GM19452 (cell line): ENCODE results near the gene COA6.
"Not testable (repeated sequence)": the region's sequence is repeated elsewhere in the genome, so short reads cannot be mapped to it uniquely, and the experiment has no call there.

Source experiments
- ATAC-seq: cut with Tn5 transposase; IDR thresholded peaks from one replicate; pipeline ENCODE4 v1.9.1; 2021; ENCODE audit not compliant: unreplicated experiment

COA6 gene

DNA sequence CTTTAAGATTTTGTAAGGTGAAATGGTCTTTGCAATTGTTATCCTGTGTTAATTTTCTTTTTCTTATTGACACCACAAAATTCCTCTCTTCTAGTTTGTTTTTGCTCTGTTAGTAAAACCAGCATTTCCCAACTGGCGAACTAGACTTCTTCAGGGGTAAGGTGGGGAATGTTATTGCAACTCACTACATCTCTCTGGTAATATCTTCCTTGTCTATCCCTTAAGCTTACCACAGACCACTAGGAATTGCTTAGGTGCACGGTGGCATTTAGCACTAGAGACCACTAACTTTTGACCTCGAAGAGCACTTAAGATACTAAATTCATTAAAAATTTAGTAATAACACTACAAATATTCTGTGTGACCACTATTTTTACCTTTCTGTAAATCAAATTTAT is 4.2 kb upstream of the COA6 start:
- ATAC-seq, result no peak

DNA sequence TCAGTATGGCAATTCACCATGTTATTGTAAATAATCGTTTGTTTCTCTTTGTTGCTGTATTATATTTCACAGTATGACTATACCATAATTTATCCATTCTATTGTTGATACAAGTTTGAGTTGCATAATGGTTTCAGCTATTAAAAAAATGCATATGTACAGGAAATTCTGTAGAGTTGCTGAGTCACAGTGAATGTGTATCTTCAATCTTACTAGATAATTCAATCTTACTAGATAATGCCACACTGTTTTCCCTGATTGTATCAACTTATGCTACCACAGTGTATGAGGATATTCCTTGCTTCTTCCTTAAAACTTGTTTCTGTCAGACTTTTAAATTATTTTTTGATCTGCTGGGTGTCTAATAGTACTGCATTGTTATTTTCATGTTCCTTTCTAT is 3.5 kb upstream of the COA6 start:
- no peak for ATAC-seq

DNA sequence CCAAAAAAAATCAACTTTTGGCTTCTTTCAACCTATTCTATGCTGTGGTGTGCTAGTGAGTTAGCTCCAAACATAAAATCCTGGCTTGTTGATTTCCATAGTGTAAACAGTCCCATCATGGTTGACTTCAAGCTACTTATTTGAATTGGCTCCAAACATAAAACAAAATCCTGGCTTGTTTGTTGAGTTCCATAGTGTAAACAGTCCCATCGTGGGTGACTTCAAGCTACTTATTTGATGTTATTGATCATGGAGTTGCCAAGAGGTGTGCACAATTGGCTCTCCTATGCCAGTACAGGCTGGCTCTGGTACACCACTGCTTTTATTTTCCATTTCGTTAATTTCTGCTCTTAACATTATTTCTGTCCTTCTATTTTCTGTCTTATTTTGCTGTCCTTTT is 1.8 kb upstream of the COA6 start:
- ATAC-seq, result no peak

DNA sequence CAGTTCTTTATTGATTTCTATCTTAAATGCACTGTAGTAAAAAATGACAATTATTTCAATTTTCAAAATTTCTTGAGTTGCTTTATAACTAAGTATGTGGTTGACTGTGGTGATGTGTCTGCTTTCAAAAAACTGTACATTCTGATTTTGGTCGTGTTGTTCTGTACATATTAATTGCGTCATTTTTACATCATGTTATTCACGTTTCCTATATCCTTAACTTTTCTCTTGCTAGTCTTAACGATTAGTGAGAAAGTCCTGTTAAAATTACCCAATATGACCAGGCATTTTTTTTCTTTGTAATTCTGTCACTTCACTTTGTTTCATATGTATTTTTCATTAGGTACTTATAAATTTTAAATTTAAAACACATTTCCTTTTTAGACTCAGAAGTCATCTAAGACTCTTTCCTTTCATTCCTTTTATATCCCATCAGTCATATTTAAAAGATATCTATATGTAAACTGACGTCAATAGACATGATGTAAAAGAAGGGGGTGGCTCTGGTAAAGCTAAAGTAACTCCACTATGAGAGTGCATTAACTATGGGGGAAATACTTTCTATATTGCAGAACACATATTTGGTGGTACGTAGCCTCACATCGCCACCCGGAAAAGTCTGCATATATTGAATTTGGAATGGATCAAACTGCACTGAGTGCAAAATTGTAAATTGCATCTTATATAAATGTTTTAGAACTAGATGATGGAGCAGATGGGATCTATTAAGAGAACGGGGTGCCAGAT is 1.1 kb upstream of the COA6 start:
- ATAC-seq, result no peak

DNA sequence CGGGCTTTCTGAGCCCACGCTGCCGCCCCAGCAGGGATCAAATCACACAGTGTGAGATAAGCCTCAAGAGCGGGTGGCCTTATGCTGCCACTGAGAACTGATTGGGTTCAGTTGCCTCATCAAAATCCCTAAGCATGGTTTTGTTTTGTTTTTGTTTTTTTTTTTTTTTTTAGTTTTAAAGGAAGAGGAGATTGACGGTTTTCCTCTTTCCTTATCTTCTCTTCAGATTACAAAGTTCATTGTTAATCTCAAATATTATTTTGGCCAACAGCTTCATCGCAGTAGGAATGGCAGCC is 651 bp downstream of the COA6 start:
- ATAC-seq, result peak; percentile 6

DNA sequence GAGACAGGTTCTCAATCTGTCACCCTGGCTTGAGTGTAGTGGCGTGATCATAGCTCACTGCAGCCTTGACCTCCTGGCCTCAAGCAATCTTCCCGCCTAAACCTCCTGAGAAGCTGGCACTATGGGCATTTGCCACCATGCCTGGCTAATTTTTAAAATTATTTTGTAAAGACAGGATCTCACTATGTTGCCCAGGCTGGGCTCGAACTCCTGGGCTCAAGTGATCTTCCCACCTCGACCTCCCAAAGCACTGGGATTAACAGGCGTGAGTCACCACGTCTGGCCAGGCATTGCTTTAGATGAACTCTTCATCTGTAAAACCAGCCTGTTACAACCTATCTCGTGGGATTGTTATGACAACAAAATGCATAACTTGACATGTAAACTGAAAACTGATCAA is 2.4 kb downstream of the COA6 start:
- no peak for ATAC-seq

DNA sequence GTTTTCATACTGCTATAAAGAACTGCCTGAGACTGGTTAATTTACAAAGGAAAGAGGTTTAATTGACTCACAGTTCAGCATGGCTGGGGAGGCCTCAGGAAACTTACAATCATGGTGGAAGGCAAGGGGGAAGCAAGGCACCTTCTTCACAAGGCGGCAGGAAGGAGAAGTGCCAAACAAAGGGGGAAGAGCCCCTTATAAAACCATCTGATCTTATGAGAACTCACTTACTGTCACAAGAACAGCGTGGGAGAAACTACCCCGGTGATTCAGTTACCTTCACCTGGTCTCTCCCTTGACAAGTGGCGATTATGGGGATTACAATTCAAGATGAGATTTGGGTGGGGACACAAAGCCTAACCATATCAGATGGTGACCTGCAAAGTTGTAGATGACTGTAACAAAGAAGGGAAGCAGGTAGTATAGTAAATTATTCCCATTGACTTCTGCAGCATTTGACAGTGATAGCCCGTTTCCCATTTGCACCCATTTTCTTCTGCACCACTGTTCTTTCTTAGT is 6.4 kb downstream of the COA6 start:
- not testable (repeated sequence) for ATAC-seq

DNA sequence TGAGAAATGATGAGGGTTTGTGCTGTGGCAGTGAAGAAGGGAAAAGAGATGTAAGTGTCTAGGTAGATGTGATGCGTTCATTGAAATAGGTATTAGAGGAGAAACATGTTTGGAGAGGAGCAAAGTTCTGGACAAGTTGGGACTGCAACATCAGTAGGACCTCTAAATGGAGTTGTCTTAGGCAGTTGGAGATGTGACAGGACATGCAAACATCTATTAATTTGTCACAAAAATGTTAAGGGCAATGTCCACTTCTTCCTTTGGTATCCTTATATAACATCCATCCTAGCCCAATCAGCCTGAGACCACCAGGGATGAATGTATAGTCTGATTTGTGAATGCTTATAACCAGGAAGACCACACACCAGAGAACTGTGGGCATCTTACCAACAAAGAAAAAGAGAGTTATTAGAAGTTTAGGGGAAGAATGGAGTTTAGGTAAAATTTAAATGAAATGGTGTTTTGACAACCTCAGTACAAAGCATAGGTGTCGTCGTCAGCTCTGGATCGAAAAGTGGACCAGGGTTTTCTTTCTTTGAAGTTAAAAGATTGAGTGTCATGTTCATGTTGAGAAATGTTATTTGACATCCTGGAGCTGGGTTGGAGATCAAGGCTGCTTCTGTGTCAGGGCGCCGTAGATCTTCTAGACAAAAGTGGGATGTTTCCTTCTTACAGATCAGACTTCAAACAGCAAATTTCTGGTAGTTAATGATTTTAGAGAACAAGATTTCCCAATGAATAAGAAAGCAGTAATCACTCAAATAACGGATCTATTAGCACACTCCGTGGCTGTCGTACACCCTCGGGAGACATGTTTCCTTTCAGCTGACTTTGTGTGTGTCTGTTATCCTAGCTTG is 8.7 kb downstream of the COA6 start:
- ATAC-seq, result no peak

DNA sequence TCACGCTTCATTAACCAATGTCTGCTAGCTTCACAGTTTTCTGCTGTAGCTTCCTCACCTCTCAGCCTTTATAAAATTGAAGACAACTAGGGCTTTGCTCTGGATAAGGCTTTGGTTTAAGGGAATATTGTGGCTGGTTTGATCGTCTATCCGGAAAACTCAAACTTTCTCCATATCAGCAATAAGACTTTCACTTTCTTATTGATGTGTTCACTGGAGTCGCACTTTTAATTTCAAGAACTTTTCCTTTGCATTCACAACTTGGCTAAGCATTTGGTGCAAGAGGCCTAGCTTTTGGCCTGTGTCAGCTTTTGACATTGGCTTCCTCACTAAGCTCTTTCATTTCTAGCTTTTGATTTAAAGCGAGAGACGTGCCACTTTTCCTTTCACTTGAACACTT is 12.9 kb downstream of the COA6 start:
- no peak for ATAC-seq

DNA sequence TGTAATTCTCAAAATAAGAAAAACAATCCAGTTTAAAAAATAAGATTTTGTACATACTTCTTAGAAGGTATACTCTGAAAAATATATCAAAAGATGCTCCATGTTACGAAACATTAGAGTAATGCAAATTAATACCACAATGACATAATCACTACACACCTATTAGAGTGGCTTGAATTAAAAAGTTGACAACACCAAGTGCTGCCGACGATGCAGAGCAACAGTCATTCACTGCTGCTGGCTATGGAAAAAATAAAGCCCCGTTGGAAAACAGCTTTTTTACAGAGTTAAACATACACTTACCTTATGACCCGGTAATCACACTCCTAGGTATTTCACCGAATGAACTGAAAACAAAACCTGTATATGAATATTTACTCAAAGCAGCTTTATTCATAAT is 14.8 kb downstream of the COA6 start:
- ATAC-seq, result no peak

DNA sequence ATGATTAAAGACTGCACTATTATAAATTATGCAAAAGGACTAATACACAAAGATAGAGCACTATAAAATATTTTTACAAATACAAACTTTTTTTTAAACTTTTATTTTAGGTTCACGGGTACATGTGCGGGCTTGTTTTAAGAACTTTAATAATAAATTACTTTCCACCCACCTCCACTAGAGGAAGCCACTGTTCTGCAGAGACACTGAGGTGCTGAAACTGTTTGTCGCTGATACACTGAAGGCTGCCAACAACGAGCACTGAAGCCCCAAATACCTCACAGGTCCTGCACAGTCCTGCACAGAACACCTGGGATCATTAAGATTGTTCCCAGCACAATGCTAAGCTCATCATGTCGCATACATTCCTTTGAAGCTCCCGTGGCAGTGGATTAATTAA is 19.9 kb downstream of the COA6 start:
- ATAC-seq, result no peak

DNA sequence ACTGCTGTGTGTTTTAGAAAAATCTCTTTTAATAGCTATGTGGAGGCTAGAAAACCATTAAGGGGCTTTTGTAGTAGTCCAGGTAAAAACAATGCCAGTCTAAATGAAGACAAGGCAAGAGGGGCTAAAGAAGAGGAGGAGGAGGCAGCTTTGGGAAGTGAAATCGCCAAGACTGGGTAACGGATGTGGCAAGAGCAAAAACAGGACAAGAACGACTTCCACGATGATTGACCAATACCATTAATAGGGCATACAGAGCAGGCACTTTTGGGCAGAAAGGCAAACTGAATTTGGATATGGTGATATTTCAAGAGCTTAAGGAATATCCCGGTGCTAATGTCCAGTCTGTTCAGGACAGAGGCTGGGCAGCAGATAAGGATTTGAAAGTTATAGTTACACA is 22.0 kb downstream of the COA6 start:
- no peak for ATAC-seq

DNA sequence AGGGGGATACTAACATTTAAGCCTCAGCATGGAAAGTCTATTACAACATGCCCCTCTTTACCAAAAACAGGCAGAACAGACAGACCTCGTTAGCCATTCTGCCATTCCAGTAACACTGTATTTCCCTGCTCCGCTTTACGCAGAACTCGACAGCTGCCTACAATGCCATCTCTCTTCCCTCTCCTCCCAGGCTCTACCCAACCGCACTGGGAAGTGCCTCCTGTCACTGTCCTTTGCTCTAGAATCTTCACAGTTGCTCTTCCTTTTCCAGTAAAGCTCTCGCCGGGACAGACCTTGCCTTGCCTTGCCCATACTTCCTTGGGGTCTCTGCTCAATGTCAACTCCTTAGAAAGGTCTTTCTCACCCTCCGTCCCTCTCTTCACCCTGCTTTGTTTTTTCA is 22.8 kb downstream of the COA6 start:
- ATAC-seq, result no peak

DNA sequence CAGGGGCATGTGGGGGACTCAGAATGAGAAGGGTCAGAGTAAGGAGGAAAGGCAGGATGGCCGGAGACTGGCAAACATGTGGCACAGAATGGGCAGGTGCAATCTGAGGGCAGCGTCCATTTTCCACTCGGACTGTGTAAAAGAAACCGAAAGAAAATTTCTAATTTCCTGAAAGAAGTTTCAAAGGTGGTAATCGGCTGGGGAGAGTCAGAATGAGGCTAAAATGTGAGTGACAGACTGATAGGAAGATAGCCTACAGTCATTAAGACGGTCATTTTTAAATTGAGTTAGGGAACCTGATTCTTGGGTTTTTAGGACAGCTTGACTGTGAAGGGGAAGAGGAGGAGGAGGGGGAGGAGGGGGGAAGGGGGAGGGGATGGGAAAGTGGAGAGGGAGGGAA is 23.6 kb downstream of the COA6 start:
- ATAC-seq, result no peak

DNA sequence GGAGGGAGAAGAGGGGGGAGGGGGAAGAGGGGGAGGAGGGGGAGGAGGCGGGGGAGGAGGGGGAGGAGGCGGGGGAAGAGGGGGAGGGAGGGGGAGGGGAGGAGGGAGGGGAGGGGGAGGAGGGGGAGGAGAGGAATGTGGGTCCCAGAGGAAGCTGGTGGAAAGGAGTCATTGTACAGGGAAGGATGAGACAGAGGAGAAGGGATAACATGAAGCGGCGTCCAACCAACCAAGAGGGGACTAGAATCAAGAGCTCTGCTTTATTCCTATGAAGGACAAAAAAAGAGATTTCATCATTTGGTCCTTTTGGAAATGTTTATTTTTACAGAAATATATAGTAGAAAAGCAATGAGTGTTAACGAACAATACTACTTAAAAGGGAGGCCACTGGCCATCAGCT is 24.5 kb downstream of the COA6 start:
- ATAC-seq, result no peak

DNA sequence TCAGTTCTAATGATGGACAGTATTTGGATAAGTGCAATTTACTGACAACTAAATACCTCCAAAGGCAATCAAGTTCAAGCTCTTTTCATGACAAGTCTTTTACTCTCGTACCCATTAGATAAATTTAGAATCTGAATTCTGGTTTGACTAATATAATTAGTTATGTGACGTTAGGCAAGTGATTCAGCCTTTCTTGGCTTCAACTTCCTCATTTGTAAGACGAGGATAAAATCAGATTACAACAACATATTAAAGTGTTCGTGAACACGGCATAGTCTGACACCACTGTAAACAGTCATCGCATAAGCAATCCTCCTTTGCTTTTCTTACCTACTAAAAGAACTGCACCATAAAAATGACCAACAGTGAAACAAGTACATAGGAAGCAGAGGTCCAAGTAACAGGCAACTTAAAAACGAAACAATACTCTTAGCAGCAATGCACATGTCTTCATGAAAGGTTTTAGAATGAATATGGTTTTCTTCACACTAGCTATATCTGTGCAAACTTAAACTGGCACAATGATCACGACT is 25.7 kb downstream of the COA6 start:
- peak; percentile 59 for ATAC-seq

DNA sequence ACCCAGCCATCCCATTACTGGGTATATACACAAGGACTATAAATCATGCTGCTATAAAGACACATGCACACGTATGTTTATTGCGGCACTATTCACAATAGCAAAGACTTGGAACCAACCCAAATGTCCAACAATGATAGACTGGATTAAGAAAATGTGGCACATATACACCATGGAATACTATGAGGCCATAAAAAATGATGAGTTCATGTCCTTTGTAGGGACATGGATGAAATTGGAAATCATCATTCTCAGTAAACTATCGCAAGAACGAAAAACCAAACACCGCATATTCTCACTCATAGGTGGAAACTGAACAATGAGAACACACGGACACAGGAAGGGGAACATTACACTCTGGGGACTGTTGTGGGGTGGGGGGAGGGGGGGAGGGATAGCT is 26.3 kb downstream of the COA6 start:
- not testable (repeated sequence) for ATAC-seq

DNA sequence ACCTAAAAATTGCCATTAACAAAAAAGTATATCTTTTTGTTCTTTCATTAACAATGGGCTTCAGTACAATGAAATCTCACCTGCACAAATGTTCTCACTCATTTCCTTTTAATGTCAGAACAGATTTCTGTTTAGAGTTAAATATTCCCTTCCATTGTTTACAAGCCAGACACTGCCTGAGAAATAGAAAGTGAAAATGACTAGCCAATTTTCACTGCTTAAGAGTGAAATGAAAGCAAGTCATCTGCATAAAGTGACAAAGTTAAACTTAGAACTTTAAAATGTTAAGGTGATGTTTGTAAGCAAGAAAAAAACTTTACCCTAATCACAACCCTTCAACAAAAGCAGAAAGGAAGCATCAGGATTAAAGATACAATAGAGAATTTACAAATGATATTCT is 27.5 kb downstream of the COA6 start:
- no peak for ATAC-seq

DNA sequence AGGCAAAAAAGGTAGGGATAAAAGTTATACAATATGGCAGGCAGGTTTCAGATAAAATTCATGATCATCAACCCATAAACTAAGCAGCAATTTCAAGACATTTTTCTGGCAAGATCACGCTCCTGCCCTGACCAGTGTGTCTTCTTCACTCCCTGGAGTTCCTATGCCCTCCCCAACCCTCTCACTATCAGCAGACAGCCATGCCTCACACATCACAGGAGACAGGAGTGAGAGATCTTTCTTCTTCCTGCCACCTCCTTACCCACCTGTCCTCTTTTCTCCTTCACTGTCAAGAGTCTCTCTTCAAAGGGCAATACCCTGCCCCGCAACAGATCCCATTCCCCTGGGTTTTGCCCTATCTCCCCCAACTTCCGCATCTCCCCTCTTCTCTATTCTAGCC is 28.4 kb downstream of the COA6 start:
- ATAC-seq, result no peak

DNA sequence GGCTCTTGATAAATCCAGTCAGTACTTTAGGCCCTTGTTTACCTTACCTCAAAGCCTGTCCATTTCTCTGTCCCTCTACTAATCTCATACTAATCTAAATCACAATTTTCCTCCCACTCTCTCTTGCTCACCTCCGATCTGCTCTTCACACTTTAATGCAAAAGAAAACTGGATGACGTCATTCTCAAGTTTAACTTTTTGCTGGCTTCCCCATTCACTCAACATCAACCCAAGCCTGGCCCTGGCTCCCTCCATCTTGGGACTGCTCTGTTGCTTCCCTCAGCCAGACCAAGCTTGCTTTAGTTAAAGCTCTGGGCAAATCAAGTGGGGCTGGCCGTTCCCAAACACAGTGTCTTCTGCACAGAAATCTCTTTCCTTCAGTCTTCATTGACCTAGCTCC is 29.7 kb downstream of the COA6 start:
- ATAC-seq, result no peak

DNA sequence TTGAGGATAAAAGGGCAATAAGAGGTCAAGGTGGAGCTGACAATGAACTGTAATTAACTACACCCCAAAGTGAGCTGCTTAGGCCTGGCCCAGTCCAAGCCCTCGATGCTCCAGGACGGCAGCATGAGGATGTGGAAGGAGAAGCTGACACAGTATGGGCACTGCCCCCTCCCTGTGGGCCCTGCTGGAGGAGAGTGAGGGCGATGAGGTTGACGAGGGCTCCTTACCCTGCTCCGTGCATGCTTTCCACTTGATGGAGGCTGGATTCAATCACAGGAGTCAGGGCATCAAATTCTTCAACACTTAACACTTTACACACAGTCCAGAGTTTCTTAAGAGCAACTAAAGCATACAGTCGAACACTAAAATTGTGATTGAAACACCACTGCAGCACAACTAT is 32.4 kb downstream of the COA6 start:
- no peak for ATAC-seq

DNA sequence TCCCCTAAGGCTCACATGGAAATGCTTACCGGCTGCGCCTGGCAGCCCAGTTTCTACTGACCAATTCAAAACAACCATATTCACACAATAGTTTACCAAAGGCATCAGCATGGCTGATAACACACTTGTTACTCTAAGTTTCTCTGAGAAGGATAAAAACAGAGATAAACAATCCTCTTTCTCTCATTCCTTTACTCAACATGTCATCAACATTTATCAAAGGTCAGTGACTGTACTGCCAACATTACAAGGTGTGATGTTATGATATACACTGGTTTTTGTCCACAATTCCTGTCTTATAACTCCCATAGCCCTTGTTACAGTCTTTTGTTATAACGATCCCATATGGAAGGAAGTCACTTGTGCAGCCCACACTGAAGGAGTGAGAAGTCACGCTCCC is 33.6 kb downstream of the COA6 start:
- no peak for ATAC-seq
